Sciatic nerve (tissue), 2 donors: Measurements from ENCODE around the gene DRD3. TPM values are rescaled to one million over a fixed set of nuclear protein-coding genes. Genes with fewer than 3 reads are reported as not detected.

Source experiments
- ATAC-seq: fragments of 200-7000 bp; cut with Tn5 transposase; one replicate; pipeline ENCODE4 v1.9.1; 2020; ENCODE audit warnings: mild to moderate bottlenecking, moderate library complexity
- DNase-seq: peaks from one replicate; pipeline ENCODE4 v3.0.0-alpha.2; 2020; ENCODE audit warnings: low spot score
- intact Hi-C: fragments of 100-400 bp; cut with DNase I; formaldehyde crosslinking; loops from one replicate; pipeline ENCODE4 v1.14.2; 2022
- total RNA-seq: library from RNA; stranded (reverse); fragmentation: NEBNext Ultra II Directional; extraction: Animal tissue kit (Norgen Biotek cat#: 25700); gene quantifications from one replicate; pipeline ENCODE4 v1.2.1, GENCODE V29; 2021
- donor health status: DM: no; HTN: no; CAD: no.
- donor health status: DM: no; HTN: no; CAD: no.

DRD3 gene
- total RNA-seq, 1 donor from 2014 or later: not detected

- no peak for DNase-seq
- ATAC-seq: no peak
- intact Hi-C loops: no loop called here
Measured at GRCh38 chr3:114194750-114195149, 15.9 kb upstream of the DRD3 start.

GRCh38 chr3:114192136-114192535, 13.3 kb upstream of the DRD3 start:
- no peak for ATAC-seq
- no peak for DNase-seq
- intact Hi-C loops: no loop called here

GRCh38 chr3:114186501-114186900, 7.6 kb upstream of the DRD3 start:
- intact Hi-C loops: no loop called here
- no peak for ATAC-seq
- DNase-seq: no peak

- intact Hi-C loops: no loop called here
- no peak for ATAC-seq
- no peak for DNase-seq
Measured at GRCh38 chr3:114179575-114179974, 723 bp upstream of the DRD3 start.

- DNase-seq (no peak), ATAC-seq (no peak)
- intact Hi-C loops: no loop called here
Measured at GRCh38 chr3:114176890-114177289, 2.0 kb downstream of the DRD3 start.

GRCh38 chr3:114176487-114176886, 2.4 kb downstream of the DRD3 start:
- ATAC-seq: no peak
- intact Hi-C loops: no loop called here
- no peak for DNase-seq

GRCh38 chr3:114175204-114175987, 3.5 kb downstream of the DRD3 start:
- intact Hi-C loops: no loop called here
- DNase-seq (no peak), ATAC-seq (no peak)

- no peak for ATAC-seq
- DNase-seq: no peak
- intact Hi-C loops: no loop called here
Measured at GRCh38 chr3:114171677-114172076, 7.2 kb downstream of the DRD3 start.

- ATAC-seq (no peak), DNase-seq (no peak)
- intact Hi-C loops: no loop called here
Measured at GRCh38 chr3:114168150-114168549, 10.7 kb downstream of the DRD3 start.

GRCh38 chr3:114157321-114157720, 21.5 kb downstream of the DRD3 start:
- intact Hi-C loops: no loop called here
- ATAC-seq: no peak

GRCh38 chr3:114155370-114155821, 23.5 kb downstream of the DRD3 start:
- ATAC-seq (no peak), DNase-seq (no peak)
- intact Hi-C loops: no loop called here

More at GRCh38 chr3:114157321-114157720, 21.5 kb downstream of the DRD3 start:
- DNase-seq: no peak

GRCh38 chr3:114154321-114154821, 24.5 kb downstream of the DRD3 start:
- intact Hi-C loops: no loop called here
- DNase-seq (no peak), ATAC-seq (no peak)

- intact Hi-C loops: no loop called here
Measured at GRCh38 chr3:114152519-114153151, 26.2 kb downstream of the DRD3 start.

GRCh38 chr3:114151091-114151490, 27.8 kb downstream of the DRD3 start:
- ATAC-seq (no peak), DNase-seq (no peak)
- intact Hi-C loops: no loop called here

More at GRCh38 chr3:114152519-114153151, 26.2 kb downstream of the DRD3 start:
- ATAC-seq: peak; percentile 96
- peak; percentile 87 for DNase-seq

GRCh38 chr3:114147251-114147650, 31.6 kb downstream of the DRD3 start:
- intact Hi-C loops: no loop called here
- DNase-seq (no peak), ATAC-seq (no peak)

- no peak for DNase-seq
- intact Hi-C loops: no loop called here
- ATAC-seq: peak; percentile 62
Measured at GRCh38 chr3:114144909-114145688, 33.8 kb downstream of the DRD3 start.

GRCh38 chr3:114143817-114144216, 35.0 kb downstream of the DRD3 start:
- DNase-seq (no peak), ATAC-seq (no peak)
- intact Hi-C loops: no loop called here

- DNase-seq: no peak
- intact Hi-C loops: no loop called here
Measured at GRCh38 chr3:114139836-114140235, 39.0 kb downstream of the DRD3 start.

GRCh38 chr3:114133947-114134346, 44.9 kb downstream of the DRD3 start:
- intact Hi-C loops: no loop called here
- ATAC-seq: no peak
- DNase-seq: no peak

More at GRCh38 chr3:114139836-114140235, 39.0 kb downstream of the DRD3 start:
- no peak for ATAC-seq

GRCh38 chr3:114132500-114132899, 46.4 kb downstream of the DRD3 start:
- intact Hi-C loops: no loop called here
- no peak for ATAC-seq
- no peak for DNase-seq
